H1 (cell line): ENCODE measurements around the gene MEGF11.

Experiments used
- CREB1 ChIP-seq: IDR thresholded peaks from 2 replicates; pipeline ENCODE4 v1.6.1; 2012; ENCODE audit warnings: inconsistent platforms
- CTCF ChIP-seq, 3 experiments: IDR thresholded peaks; 1 replicate in 2 of 3; 2 replicates in 1 of 3; pipeline versions ENCODE4 v1.5.1 to v1.6.1; 2011; ENCODE audit warnings: low read length in 3 of 3, mild to moderate bottlenecking in 3 of 3, inconsistent platforms in 2 of 3, low read depth in 1 of 3, moderate library complexity in 1 of 3; ENCODE audit not compliant: insufficient read depth in 1 of 3; ENCODE audit errors: control extremely low read depth in 1 of 3
- MAFK ChIP-seq: IDR thresholded peaks from 2 replicates; pipeline ENCODE4 v1.6.1; 2012; ENCODE audit warnings: low read depth, mild to moderate bottlenecking, improper control_type of control experiment, low read length
- MAX ChIP-seq: IDR thresholded peaks from 2 replicates; pipeline ENCODE4 v1.6.1; 2012; ENCODE audit warnings: inconsistent platforms
- POLR2A ChIP-seq, 2 experiments: IDR thresholded peaks; 1 replicate in 1 of 2; 2 replicates in 1 of 2; pipeline ENCODE4 v1.6.1; 2011; ENCODE audit warnings: low read depth in 2 of 2, low read length in 2 of 2, mild to moderate bottlenecking in 2 of 2; ENCODE audit errors: control extremely low read depth in 1 of 2
- SIN3A ChIP-seq, 2 experiments: IDR thresholded peaks in 1 of 2; conservative IDR thresholded peaks in 1 of 2; 2 replicates each; pipeline ENCODE4 v1.6.1; 2011 to 2012; ENCODE audit warnings: low read length in 2 of 2, improper control_type of control experiment in 1 of 2, low read depth in 1 of 2, mild to moderate bottlenecking in 1 of 2
- SRF ChIP-seq: IDR thresholded peaks from 2 replicates; pipeline ENCODE4 v1.6.1; 2011; ENCODE audit warnings: mild to moderate bottlenecking, low read depth, low read length, moderate library complexity
- ZNF274 ChIP-seq: IDR thresholded peaks from 2 replicates; pipeline ENCODE4 v1.7.0; 2012; ENCODE audit warnings: low read length, borderline replicate concordance; ENCODE audit errors: extremely low read depth

- no peak for TF ChIP-seq SRF
- TF ChIP-seq POLR2A (IDR thresholded peaks at IDR 0.05; ENCODE audit: control extremely low read depth in 1 of 2, low read depth in 2 of 2, low read length in 2 of 2): no peak
- TF ChIP-seq CTCF (IDR thresholded peaks at IDR 0.05; ENCODE audit: control extremely low read depth in 1 of 3, insufficient read depth in 1 of 3, low read depth in 1 of 3, low read length in 3 of 3): no peak
- TF ChIP-seq MAFK: no peak
- no peak for TF ChIP-seq CREB1
- TF ChIP-seq MAX: no peak
- TF ChIP-seq SIN3A (conservative IDR thresholded peaks at IDR 0.05 in 1 of 2, IDR thresholded peaks at IDR 0.05 in 1 of 2; ENCODE audit: low read depth in 1 of 2, low read length in 2 of 2): no peak
- no peak for TF ChIP-seq ZNF274
Measured at GRCh38 chr15:65987100-65987499, 266.4 kb downstream of the MEGF11 start.
